Astrocyte of the spinal cord (primary cell): ENCODE measurements around the gene C5.

Experiments
- DNase-seq: peaks from one replicate; pipeline ENCODE4 v3.0.0; 2011; ENCODE audit warnings: low read depth, low spot score
- H3K4me3 ChIP-seq: 2 replicates; pipeline ENCODE4 v1.5.1; 2011; ENCODE audit warnings: low read depth, mild to moderate bottlenecking, low read length, moderate library complexity
- CTCF ChIP-seq: IDR thresholded peaks from 2 replicates; pipeline ENCODE4 v1.5.1; 2012; ENCODE audit warnings: low read depth, mild to moderate bottlenecking, low read length, inconsistent platforms
- in situ Hi-C: cut with HindIII; loops from 2 replicates; pipeline ENCODE4 v1.10.0; 2017; ENCODE audit warnings: low sequenced_read_pairs

Gene C5

GRCh38 chr9:120902569-120903535 is 147.2 kb downstream of the C5 start:
- no peak overlapping the region for H3K4me3 ChIP-seq
- in situ Hi-C loops: no loop called here
- TF ChIP-seq CTCF: no peak
- no peak for DNase-seq
